KOPT-K1 (cell line): Measurements from ENCODE around the gene NFATC2.

Source experiments
- H3K27ac ChIP-seq: fragments of 200-600 bp; sonication (generic); 2 replicates; pipeline ENCODE4 v1.5.1; 2016; ENCODE audit warnings: antibody characterized with exemption, mild to moderate bottlenecking, low read depth, low read length; ENCODE audit not compliant: poor library complexity, severe bottlenecking
- H3K36me3 ChIP-seq: fragments of 200-600 bp; sonication (generic); 2 replicates; pipeline ENCODE4 v1.5.1; 2017; ENCODE audit warnings: antibody characterized with exemption, mild to moderate bottlenecking, low read length, moderate library complexity; ENCODE audit not compliant: insufficient read depth
- H3K9me3 ChIP-seq: fragments of 200-600 bp; sonication (generic); 2 replicates; pipeline ENCODE4 v1.5.1; 2017; ENCODE audit warnings: antibody characterized with exemption, low read length, mild to moderate bottlenecking; ENCODE audit not compliant: insufficient read depth, poor library complexity, severe bottlenecking

The NFATC2 gene

GRCh38 chr20:51417250-51418136 lies 125.0 kb downstream of the NFATC2 start:
- peaks cover 38% of the 10 kb centered on the region for H3K36me3 ChIP-seq
- H3K27ac ChIP-seq: no peak overlapping the region

DNA sequence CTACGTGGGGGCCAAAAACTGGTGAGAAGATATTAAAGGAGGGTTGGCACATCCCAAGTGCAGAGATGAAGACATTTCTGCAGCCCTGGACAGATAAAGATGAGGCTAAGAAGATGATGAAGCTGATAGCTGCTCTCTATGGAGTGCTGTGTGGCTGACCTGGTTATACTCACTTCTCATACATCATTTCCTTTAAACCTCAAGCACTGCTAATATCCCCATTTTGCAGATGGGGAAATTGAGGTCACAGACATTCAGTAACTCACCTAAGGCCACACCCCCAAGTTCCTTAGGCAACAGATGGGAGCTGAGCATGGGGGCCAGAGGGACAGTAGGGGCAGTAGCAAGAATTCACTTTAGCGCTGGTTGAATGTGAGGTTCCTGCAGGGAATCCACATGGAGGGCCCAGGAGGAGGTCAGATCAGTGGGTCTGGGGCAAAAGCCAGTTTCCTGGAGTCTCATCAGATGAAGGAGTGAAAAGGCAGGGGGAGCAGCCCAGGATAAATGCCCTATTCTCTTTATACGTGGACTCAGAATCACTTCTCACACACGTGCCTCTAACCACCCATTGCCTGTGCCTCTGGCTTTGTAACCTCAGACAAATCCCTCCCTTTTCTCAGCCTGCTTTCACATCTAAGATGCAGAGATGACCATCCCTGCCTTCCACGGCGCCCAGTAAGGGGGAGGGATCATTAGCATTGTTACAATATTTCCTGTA lies 125.8 kb downstream of the NFATC2 start:
- Histone ChIP-seq H3K27ac (no peak overlapping the region), H3K9me3 (no peaks in the 10 kb centered on the region), H3K36me3 (peaks cover 35% of the 10 kb centered on the region)

More at GRCh38 chr20:51417250-51418136, 125.0 kb downstream of the NFATC2 start:
- no peaks in the 10 kb centered on the region for H3K9me3 ChIP-seq

- H3K36me3 ChIP-seq: peaks cover 37% of the 10 kb centered on the region
- no peaks in the 10 kb centered on the region for H3K9me3 ChIP-seq
- H3K27ac ChIP-seq: no peak overlapping the region
These were observed 128.7 kb downstream of the NFATC2 start for GRCh38 chr20:51413857-51414256.

- Histone ChIP-seq H3K36me3 (peaks cover 41% of the 10 kb centered on the region), H3K27ac (no peak overlapping the region), H3K9me3 (no peaks in the 10 kb centered on the region)
These were observed 129.5 kb downstream of the NFATC2 start for GRCh38 chr20:51412951-51413481.

- H3K9me3 ChIP-seq: no peaks in the 10 kb centered on the region
- H3K36me3 ChIP-seq: peaks cover 42% of the 10 kb centered on the region
- H3K27ac ChIP-seq: no peak overlapping the region
These were observed 130.1 kb downstream of the NFATC2 start for GRCh38 chr20:51412333-51412871.

DNA sequence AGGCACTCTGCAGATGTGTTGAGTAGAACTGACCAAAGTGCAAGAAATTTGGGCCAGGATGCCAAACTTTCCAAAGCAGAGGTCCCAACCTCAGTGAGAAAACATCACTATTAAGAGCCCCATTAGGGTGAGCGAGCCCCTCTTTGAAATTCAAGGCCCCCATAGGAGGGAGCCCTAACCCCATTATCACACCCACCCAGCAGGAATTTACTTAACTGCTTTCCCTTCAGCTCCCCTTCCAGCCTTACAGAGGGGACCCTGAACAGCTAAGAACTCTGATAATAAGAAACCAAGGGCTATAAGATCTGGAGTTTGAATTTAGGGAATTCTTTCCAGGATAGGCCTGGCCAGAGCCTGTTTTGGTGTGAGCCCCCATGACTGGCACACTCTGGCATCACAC lies 130.6 kb downstream of the NFATC2 start:
- peaks cover 41% of the 10 kb centered on the region for H3K36me3 ChIP-seq
- no peak overlapping the region for H3K27ac ChIP-seq
- no peaks in the 10 kb centered on the region for H3K9me3 ChIP-seq

- Histone ChIP-seq H3K9me3 (no peaks in the 10 kb centered on the region), H3K36me3 (peaks cover 33% of the 10 kb centered on the region), H3K27ac (no peak overlapping the region)
These were observed 131.8 kb downstream of the NFATC2 start for GRCh38 chr20:51410586-51411325.

DNA sequence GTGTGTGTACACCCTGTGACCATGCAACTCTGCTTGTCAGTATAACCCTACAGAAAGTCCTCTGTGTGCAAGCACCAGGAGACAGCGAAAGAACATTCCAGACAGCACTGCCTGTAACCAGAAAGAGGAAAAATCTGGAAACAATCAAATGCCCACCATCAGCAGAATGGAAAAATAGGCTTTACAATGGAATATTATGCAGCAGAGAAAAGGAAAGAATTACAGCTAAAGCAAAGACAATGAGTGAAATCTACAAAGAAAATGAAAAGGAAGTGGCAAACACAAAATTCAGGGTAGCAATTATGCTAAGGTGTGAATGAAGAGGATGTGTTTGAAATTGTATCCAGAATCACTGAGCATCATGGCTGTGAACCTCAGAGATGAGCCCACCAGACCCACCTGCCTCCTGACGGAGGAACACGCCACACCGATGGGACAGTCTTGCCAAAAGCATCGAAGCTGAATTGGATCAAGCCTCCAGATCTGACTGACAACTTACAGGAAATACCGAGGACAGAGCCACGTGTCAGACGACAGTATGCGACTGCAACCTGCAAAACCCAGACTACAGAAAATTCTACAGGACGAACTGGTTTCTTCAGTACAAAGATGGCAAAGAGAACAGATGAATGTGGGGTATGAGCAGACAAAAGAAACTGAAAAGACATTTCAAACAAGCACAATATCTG lies 133.2 kb downstream of the NFATC2 start:
- no peaks in the 10 kb centered on the region for H3K9me3 ChIP-seq
- peaks cover 39% of the 10 kb centered on the region for H3K36me3 ChIP-seq
- H3K27ac ChIP-seq: no peak overlapping the region

DNA sequence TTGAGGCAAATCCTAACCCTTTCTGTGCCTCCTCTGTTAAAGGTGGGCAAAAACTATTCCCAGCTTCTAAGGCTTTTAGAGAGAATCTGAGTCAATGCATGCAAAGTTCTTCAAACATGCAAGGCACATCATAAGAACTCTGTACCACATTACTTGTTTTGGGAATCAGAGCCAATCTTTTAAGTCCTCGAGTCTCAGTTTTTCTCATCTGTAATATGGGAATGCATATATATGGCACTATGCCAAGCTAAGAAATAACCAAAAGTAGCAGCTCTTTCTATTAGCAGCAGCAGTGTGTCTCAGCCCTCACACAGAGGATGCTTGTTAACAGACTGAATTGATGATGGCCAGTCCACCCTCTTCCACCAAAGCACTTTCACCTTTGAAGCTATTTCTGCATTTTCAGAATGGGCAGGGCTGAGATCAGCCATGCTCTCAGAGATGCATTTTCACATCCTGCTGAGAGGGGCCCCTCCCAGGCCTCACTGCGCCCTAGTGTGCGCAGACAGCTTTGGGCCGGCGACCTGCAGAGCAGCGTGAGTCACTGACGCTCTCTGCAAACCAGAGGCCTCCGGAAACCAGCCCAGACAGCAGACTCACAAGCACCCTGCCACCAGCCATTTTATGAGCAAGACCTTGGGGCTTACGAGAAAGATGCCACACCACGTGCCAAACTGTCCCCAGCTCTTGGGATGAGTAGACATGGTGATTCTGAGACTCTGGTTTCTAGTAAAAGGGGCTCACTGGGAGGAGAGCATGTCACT lies 138.0 kb downstream of the NFATC2 start:
- Histone ChIP-seq H3K36me3 (peaks cover 24% of the 10 kb centered on the region), H3K27ac (peak overlapping the region; percentile 14)

GRCh38 chr20:51403466-51404220 lies 138.9 kb downstream of the NFATC2 start:
- Histone ChIP-seq H3K27ac (no peak overlapping the region), H3K36me3 (peaks cover 19% of the 10 kb centered on the region), H3K9me3 (no peaks in the 10 kb centered on the region)

More for the DNA sequence above, 138.0 kb downstream of the NFATC2 start:
- no peaks in the 10 kb centered on the region for H3K9me3 ChIP-seq

DNA sequence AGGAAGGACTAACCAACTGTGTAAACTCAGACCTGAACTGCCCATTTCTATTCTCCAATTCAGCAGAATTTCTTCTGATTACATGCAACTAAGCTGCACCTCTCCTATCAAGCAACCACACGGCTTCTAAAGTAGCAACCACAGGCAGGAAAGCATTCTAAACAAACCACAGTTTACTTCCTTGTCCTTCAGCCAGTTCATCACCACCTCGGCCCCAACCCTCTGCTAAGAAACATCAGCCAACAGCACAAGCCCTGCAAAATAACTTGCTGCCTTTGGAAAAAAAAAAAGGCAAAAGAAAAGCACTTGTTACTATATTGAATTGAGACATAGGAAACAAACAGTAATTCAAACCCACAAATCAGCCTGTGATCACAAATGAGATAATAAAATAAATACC lies 140.3 kb downstream of the NFATC2 start:
- H3K27ac ChIP-seq: peak overlapping the region; percentile 6
- no peaks in the 10 kb centered on the region for H3K9me3 ChIP-seq
- H3K36me3 ChIP-seq: peaks cover 20% of the 10 kb centered on the region; the same call in 1 of the 2 replicates

DNA sequence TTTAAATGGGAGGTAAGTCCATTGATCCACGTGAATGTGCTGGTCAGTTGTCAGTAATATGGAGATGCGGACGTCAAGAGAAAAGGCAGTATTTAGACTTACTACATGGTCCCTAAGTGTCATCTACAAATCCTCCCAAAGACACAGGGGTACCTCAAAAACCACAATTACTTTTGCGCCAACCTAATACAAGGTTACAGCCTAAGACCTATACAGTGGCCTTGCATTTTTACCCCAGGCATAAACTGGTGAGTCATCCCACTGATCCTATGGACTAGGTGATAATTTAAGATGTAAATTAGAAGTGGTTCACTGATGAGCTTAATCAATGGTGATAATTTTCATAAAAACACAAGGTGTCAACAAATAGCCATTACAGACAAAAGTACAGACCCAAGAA lies 141.0 kb downstream of the NFATC2 start:
- Histone ChIP-seq H3K36me3 (peaks cover 20% of the 10 kb centered on the region; the same call in 1 of the 2 replicates), H3K27ac (no peak overlapping the region), H3K9me3 (no peaks in the 10 kb centered on the region)
